ENCODE data around the gene CD6.

DNA sequence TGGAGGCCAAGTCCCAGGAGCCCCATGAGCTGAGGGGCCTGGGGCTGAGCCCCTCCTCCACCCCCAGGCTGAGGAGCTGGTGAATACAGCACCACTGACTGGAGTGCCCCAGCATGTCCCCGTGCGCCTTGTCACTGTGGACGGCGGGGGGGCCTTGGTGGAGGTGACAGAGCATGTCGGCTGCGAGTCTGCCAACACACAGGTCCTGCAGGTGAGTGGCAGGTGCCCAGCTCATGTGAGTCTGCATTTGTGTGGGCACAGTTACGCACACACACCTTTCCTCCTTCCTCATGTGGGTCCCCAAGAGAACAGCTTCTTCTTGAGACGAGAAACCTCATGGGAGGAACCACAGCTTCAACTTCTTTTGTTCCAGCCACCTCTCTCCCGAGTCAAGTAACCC lies 39.6 kb upstream of the CD6 start:
- TF ChIP-seq POLR2A (IDR thresholded peaks at IDR 0.05; ENCODE audit: low read depth, low read length) (no peak), POLR2AphosphoS5 (IDR thresholded peaks at IDR 0.05; ENCODE audit: low read depth, low read length) (no peak; the same call in 1 of the 2 replicates)
